ENCODE data around the gene SLU7.

SLU7 gene

GRCh38 chr5:160359816-160360215 lies 59.1 kb downstream of the SLU7 start:
- no peak for DNase-seq (ENCODE audit: low read depth)
- H3K4me3 ChIP-seq (ENCODE audit: low read depth, low read length), result no peak overlapping the region
- TF ChIP-seq CTCF (conservative IDR thresholded peaks at IDR 0.05; ENCODE audit: low read depth, low read length), result no peak

DNA sequence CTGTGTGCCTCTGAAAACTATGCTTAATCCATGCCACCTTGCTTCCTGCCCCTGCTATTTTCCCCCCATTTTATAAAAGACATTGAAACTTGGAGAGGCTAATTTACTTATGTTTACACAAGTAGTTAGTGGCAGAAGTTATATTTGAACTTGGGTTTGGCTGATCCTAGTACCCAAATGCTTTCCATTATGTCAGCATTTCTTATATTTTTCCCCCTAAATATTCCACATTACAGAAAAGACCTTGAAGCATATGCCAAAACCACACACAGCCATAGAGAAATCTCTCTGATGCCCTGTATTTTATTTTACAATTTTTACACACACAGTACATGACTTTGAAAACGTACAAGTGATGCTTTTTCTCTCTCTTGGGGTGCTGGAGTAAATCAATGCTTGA lies 59.6 kb downstream of the SLU7 start:
- no peak for TF ChIP-seq CTCF (conservative IDR thresholded peaks at IDR 0.05; ENCODE audit: low read depth, low read length)
- no peak overlapping the region for H3K4me3 ChIP-seq (ENCODE audit: low read depth, low read length)
- DNase-seq (ENCODE audit: low read depth), result no peak

DNA sequence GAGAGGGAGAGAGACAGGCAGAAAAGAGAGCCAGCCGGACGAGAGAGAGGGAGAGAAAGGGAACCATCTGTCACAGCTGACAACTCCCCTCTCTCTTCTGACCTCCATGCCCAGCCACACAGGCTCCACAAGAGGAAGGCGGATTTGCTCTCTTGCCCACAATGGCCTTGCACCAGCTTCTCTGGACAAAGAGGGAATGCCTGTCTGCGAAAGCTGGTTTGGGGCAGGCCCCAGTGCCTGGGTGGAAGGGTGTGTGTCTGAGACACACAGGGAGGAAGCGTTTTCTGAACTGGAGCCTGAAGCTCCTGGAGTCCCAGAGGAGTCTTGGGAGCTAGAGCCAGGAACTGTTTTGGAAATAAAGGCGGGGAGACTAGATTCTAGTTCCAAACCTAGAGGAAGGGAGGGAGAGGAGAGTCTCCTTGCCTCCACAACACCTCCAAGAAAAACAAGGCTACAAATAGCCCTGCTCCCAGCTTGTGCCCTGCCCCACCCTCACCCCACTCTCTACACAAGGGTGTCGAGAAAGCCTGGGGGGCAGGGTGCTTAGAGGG lies 60.9 kb downstream of the SLU7 start:
- no peak overlapping the region for H3K4me3 ChIP-seq (ENCODE audit: low read depth, low read length)
- TF ChIP-seq CTCF (conservative IDR thresholded peaks at IDR 0.05; ENCODE audit: low read depth, low read length), result no peak
- DNase-seq (ENCODE audit: low read depth), result no peak

DNA sequence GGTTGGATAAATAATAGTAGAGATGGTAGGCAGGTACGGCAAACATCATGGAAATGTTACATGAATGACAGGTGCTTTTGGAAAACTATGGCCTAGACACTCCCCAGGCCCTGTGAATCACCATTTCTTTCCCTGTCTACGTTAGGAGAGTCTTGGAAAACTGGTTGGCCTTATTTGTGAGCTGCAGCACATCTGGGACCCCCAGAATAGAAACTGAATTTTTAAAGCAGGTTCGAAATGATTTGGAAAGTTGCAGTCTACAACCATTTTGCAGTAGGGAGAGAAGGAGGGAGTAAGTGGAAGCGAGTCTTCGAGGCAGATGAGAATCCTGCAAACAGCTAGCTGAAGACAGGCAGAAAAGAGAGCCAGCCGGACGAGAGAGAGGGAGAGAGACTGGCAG lies 61.5 kb downstream of the SLU7 start:
- H3K4me3 ChIP-seq (ENCODE audit: low read depth, low read length), result no peak overlapping the region
- no peak for DNase-seq (ENCODE audit: low read depth)
- TF ChIP-seq CTCF (conservative IDR thresholded peaks at IDR 0.05; ENCODE audit: low read depth, low read length), result no peak

DNA sequence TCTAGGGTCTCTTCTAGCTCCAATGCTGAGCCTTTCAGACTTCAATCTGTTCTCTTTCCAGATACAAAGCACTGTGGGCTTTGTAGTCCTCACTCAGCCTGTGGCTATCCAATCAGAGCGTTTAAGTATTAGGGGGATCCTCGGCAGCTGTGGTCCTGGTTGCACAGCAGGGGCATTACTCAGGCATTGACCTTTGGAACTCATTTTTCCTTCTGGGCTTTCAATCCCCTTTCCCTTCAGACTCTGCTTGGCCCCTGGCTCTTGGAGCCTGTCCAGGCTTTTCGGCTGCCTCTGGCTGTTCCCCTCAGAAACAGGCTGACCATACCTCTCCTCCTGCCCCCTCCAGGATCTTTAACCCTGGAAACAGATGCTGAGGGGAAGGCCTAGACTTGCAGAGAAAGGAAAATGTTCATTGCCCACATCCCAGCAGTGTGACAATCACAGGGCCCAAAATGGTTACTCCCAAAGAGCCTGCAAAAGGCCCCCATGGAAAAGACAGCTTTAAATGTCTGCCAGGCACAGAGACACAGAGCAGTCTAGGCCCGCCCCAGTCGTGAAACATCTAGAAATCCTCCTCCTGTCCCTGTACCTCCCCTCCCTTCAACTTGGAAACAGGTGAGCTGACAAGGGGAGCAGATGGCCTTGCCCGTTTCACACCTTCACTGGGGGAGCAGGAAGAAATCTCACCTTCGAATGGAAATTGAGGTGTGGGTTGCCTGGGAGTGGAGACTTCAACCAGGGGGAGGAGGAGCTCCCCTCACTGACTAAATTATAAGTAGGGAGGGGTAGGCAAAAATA lies 62.1 kb downstream of the SLU7 start:
- TF ChIP-seq CTCF (conservative IDR thresholded peaks at IDR 0.05; ENCODE audit: low read depth, low read length), result no peak
- peak; percentile 15 for DNase-seq (ENCODE audit: low read depth)
- H3K4me3 ChIP-seq (ENCODE audit: low read depth, low read length), result no peak overlapping the region

- no peak for DNase-seq (ENCODE audit: low read depth)
- no peak overlapping the region for H3K4me3 ChIP-seq (ENCODE audit: low read depth, low read length)
- no peak for TF ChIP-seq CTCF (conservative IDR thresholded peaks at IDR 0.05; ENCODE audit: low read depth, low read length)
Observed at GRCh38 chr5:160354666-160355065, 64.2 kb downstream of the SLU7 start.

DNA sequence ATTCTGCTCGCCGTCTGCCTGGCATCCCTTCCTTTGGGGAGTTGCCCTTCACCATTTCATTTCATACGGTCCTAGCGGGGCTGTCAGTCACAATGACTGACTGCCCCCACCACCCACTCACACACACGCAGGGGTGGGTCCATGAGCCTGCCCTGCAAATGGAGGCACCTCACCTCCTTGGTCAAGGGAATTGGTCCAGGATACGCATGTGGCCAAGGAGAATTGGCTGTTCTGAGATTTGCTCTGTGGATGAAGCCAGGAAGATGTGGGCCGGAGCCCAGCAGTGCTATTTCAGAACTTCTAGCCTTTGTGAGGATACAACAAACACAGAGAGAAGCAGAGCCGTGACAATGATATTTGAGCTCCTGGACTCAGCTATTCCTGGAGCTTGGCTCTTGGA lies 65.5 kb downstream of the SLU7 start:
- H3K4me3 ChIP-seq (ENCODE audit: low read depth, low read length), result no peak overlapping the region
- peak; percentile 19 for DNase-seq (ENCODE audit: low read depth)
- TF ChIP-seq CTCF (conservative IDR thresholded peaks at IDR 0.05; ENCODE audit: low read depth, low read length), result no peak

Measured in choroid plexus epithelial cell (primary cell).